ENCODE measurements around the gene TMEM208. TPM values are rescaled to one million over a fixed set of nuclear protein-coding genes. Genes with fewer than 3 reads are reported as not detected.
A peak's percentile ranks its signal among the peaks of the same experiment; 100 is the strongest.

Gene TMEM208
- total RNA-seq, 1 donor from 2014 or later = 11.5 TPM

GRCh38 chr16:67184995-67185650 lies 41.8 kb upstream of the TMEM208 start:
- H3K36me3 ChIP-seq = no peaks in the 10 kb centered on the region
- peak; percentile 92 for TF ChIP-seq CTCF (IDR thresholded peaks at IDR 0.05; ENCODE audit: borderline replicate concordance)
- no peaks in the 10 kb centered on the region for H3K9me3 ChIP-seq (replicated peaks)
- peak overlapping the region; percentile 75 for H3K4me3 ChIP-seq
- DNase-seq = peak; percentile 93
- intact Hi-C loops (cut with micrococcal nuclease) = no loop called here
- H3K27ac ChIP-seq (replicated peaks) = peak overlapping the region; percentile 97
- H3K4me1 ChIP-seq = peaks cover 33% of the 10 kb centered on the region
- no peaks in the 10 kb centered on the region for H3K27me3 ChIP-seq (ENCODE audit: low read depth)

- Histone ChIP-seq H3K9me3 (replicated peaks) (no peaks in the 10 kb centered on the region), H3K4me1 (peaks cover 38% of the 10 kb centered on the region), H3K27me3 (ENCODE audit: low read depth) (no peaks in the 10 kb centered on the region), H3K36me3 (no peaks in the 10 kb centered on the region), H3K27ac (replicated peaks) (peak overlapping the region; percentile 97), H3K4me3 (peak overlapping the region; percentile 75)
- TF ChIP-seq CTCF (IDR thresholded peaks at IDR 0.05; ENCODE audit: borderline replicate concordance) = no peak
- intact Hi-C loops (cut with micrococcal nuclease) = no loop called here
- DNase-seq = no peak
Observed at GRCh38 chr16:67185651-67186134, 41.2 kb upstream of the TMEM208 start.

GRCh38 chr16:67186550-67186950 lies 40.4 kb upstream of the TMEM208 start:
- Histone ChIP-seq H3K9me3 (replicated peaks) (no peaks in the 10 kb centered on the region), H3K27ac (replicated peaks) (no peak overlapping the region), H3K4me3 (no peak overlapping the region), H3K4me1 (peaks cover 46% of the 10 kb centered on the region), H3K36me3 (no peaks in the 10 kb centered on the region), H3K27me3 (ENCODE audit: low read depth) (no peaks in the 10 kb centered on the region)
- no peak for DNase-seq
- intact Hi-C loops (cut with micrococcal nuclease) = no loop called here
- no peak for TF ChIP-seq CTCF (IDR thresholded peaks at IDR 0.05; ENCODE audit: borderline replicate concordance)

- Histone ChIP-seq H3K4me1 (peaks cover 53% of the 10 kb centered on the region), H3K27me3 (ENCODE audit: low read depth) (no peaks in the 10 kb centered on the region), H3K36me3 (no peaks in the 10 kb centered on the region), H3K27ac (replicated peaks) (no peak overlapping the region), H3K9me3 (replicated peaks) (no peaks in the 10 kb centered on the region), H3K4me3 (no peak overlapping the region)
- TF ChIP-seq CTCF (IDR thresholded peaks at IDR 0.05; ENCODE audit: borderline replicate concordance) = no peak
- intact Hi-C loops (cut with micrococcal nuclease) = no loop called here
- no peak for DNase-seq
Observed at GRCh38 chr16:67187175-67187890, 39.6 kb upstream of the TMEM208 start.

- TF ChIP-seq CTCF (IDR thresholded peaks at IDR 0.05; ENCODE audit: borderline replicate concordance) = no peak
- Histone ChIP-seq H3K27me3 (ENCODE audit: low read depth) (no peaks in the 10 kb centered on the region), H3K9me3 (replicated peaks) (no peaks in the 10 kb centered on the region), H3K36me3 (no peaks in the 10 kb centered on the region), H3K27ac (replicated peaks) (no peak overlapping the region), H3K4me3 (no peak overlapping the region), H3K4me1 (peaks cover 53% of the 10 kb centered on the region)
- intact Hi-C loops (cut with micrococcal nuclease) = no loop called here
- DNase-seq = no peak
Observed at GRCh38 chr16:67188323-67188722, 38.6 kb upstream of the TMEM208 start.

Measured in left ventricle myocardium inferior (tissue), 1 donor.